ENCODE data around the gene PTCHD1.

GRCh38 chrX:23435575-23435974, 100.9 kb downstream of the PTCHD1 start:
- no peak for TF ChIP-seq ZNF274 (IDR thresholded peaks at IDR 0.05; ENCODE audit: low read depth, low read length)
- no peak for TF ChIP-seq YY1 (IDR thresholded peaks at IDR 0.05; ENCODE audit: insufficient read depth, insufficient read length)
